ENCODE data around the gene PPP1R3D. TPM values are rescaled to one million over a fixed set of nuclear protein-coding genes. Genes with fewer than 3 reads are reported as not detected.

The PPP1R3D gene
- total and polyA plus RNA-seq, 9 of the 15 experiments (the other 6 are each of a cell fraction or from before 2014, with no cell fraction given): 0.35 to 3.3 (median 1.8) TPM

GRCh38 chr20:59923514-59923913 is 16.6 kb downstream of the PPP1R3D start (continued):
- TF ChIP-seq NR0B1 (IDR thresholded peaks at IDR 0.05; ENCODE audit: partially characterized antibody) (no peak), MTA1 (IDR thresholded peaks at IDR 0.05; ENCODE audit: borderline replicate concordance) (no peak), ZFP91 (CRISPR knock-in tag; IDR thresholded peaks at IDR 0.05) (no peak), ZNF3 (CRISPR knock-in tag; IDR thresholded peaks at IDR 0.05) (no peak), HLTF (IDR thresholded peaks at IDR 0.05) (no peak)

- H3K79me2 ChIP-seq (ENCODE audit: control insufficient read depth, insufficient read depth, low read length): no peaks in the 10 kb centered on the region
- H4K20me1 ChIP-seq (replicated peaks; ENCODE audit: control insufficient read depth, insufficient read depth, low read length): no peaks in the 10 kb centered on the region
- in situ Hi-C loops (cut with MboI) (no loop called here), intact Hi-C loops (cut with micrococcal nuclease) (no loop called here)
- H3K27me3 ChIP-seq (ENCODE audit: control insufficient read depth in 2 of 2, insufficient read depth in 2 of 2, low read length in 2 of 2): no peaks in the 10 kb centered on the region
- H3K9ac ChIP-seq (ENCODE audit: insufficient read depth in 1 of 2, low read depth in 2 of 2, low read length in 2 of 2): no peak overlapping the region
- BruUV-seq (replicated peaks): no TSS peak
- ChIA-PET POLR2A (no interaction called here), CTCF (ENCODE audit: low intra/inter-chr PET ratio) (no interaction called here)
- no peak overlapping the region for H3K4me3 ChIP-seq
- H3K27ac ChIP-seq (ENCODE audit: extremely low read depth, low read depth, low read length): no peak overlapping the region
- H3K4me2 ChIP-seq (ENCODE audit: insufficient read depth, low read length): no peak overlapping the region
- no peaks in the 10 kb centered on the region for H3K4me1 ChIP-seq (replicated peaks in 1 of 2; ENCODE audit: control insufficient read depth in 2 of 2, insufficient read depth in 2 of 2, low read length in 2 of 2)
- FAIRE-seq (no peak), ATAC-seq (no peak), DNase-seq (ENCODE audit: extremely low read depth in 1 of 4, low spot score in 3 of 4) (no peak)
- H3K9me1 ChIP-seq (ENCODE audit: control insufficient read depth, insufficient read depth, low read length): no peaks in the 10 kb centered on the region
- no peaks in the 10 kb centered on the region for H3K36me3 ChIP-seq (ENCODE audit: control insufficient read depth, insufficient read depth, low read length)
- H3K9me3 ChIP-seq (replicated peaks; ENCODE audit: control insufficient read depth, insufficient read depth, low read depth, low read length): no peaks in the 10 kb centered on the region
- no peak overlapping the region for H2AFZ ChIP-seq (ENCODE audit: low read depth, low read length)
- TF ChIP-seq CREB5 (CRISPR knock-in tag; IDR thresholded peaks at IDR 0.05) (no peak), SMAD1 (IDR thresholded peaks at IDR 0.05; ENCODE audit: low read depth, low read length, partially characterized antibody) (no peak), NFATC3 (IDR thresholded peaks at IDR 0.05) (no peak), ZNF124 (CRISPR knock-in tag; IDR thresholded peaks at IDR 0.05) (no peak), ARHGAP35 (IDR thresholded peaks at IDR 0.05; ENCODE audit: partially characterized antibody) (no peak), CTCF (IDR thresholded peaks at IDR 0.05 in 2 of 3, conservative IDR thresholded peaks at IDR 0.05 in 1 of 3; ENCODE audit: insufficient read depth in 2 of 3, low read depth in 1 of 3, low read length in 3 of 3) (no peak), FIP1L1 (IDR thresholded peaks at IDR 0.05; ENCODE audit: low read depth, low read length, poor library complexity, severe bottlenecking) (no peak), MAFG (tag; conservative IDR thresholded peaks at IDR 0.05) (no peak), NCOA2 (IDR thresholded peaks at IDR 0.05; ENCODE audit: partially characterized antibody in 2 of 2) (no peak), MTA1 (IDR thresholded peaks at IDR 0.05; ENCODE audit: borderline replicate concordance) (no peak), ZSCAN32 (CRISPR knock-in tag; IDR thresholded peaks at IDR 0.05) (no peak), MEF2D (tag; conservative IDR thresholded peaks at IDR 0.05; ENCODE audit: low read depth) (no peak), RCOR1 (IDR thresholded peaks at IDR 0.05; ENCODE audit: borderline replicate concordance in 1 of 2, low read depth in 2 of 2, low read length in 2 of 2) (no peak)
Measured at GRCh38 chr20:59920944-59921343, 19.2 kb downstream of the PPP1R3D start.
